ENCODE data around the gene IRF4.

GRCh38 chr6:431986-432385 lies 40.4 kb downstream of the IRF4 start:
- no peak for TF ChIP-seq CTCF (IDR thresholded peaks at IDR 0.05)
- no peak for TF ChIP-seq POLR2A (IDR thresholded peaks at IDR 0.05)

All from body of pancreas (tissue), 4 donors.